GM13977 (cell line): ENCODE data around the gene LMNTD1.

Source experiments
- DNase-seq: peaks from one replicate; pipeline ENCODE4 v3.0.0; 2012; ENCODE audit warnings: low spot score
- CTCF ChIP-seq: IDR thresholded peaks from 2 replicates; pipeline ENCODE4 v1.5.1; 2012; ENCODE audit warnings: mild to moderate bottlenecking, control low read depth; ENCODE audit not compliant: insufficient read depth; ENCODE audit errors: extremely low read depth, missing control alignments
- in situ Hi-C: fragments of 300-500 bp; cut with MboI; formaldehyde crosslinking; loops from one replicate; pipeline ENCODE4 v1.12.0; 2022; ENCODE audit warnings: low sequenced_read_pairs, low pct_unique_long_range_greater_than_20kb, mixed read lengths, inconsistent platforms; ENCODE audit not compliant: unreplicated experiment

LMNTD1 gene

GRCh38 chr12:25438638-25439037, 114.4 kb downstream of the LMNTD1 start:
- DNase-seq = no peak
- in situ Hi-C loops = loop anchor here (10.0 kb wide), 1 partner anchor 586 kb away; no protein-coding TSS in a partner anchor
- no peak for TF ChIP-seq CTCF

DNA sequence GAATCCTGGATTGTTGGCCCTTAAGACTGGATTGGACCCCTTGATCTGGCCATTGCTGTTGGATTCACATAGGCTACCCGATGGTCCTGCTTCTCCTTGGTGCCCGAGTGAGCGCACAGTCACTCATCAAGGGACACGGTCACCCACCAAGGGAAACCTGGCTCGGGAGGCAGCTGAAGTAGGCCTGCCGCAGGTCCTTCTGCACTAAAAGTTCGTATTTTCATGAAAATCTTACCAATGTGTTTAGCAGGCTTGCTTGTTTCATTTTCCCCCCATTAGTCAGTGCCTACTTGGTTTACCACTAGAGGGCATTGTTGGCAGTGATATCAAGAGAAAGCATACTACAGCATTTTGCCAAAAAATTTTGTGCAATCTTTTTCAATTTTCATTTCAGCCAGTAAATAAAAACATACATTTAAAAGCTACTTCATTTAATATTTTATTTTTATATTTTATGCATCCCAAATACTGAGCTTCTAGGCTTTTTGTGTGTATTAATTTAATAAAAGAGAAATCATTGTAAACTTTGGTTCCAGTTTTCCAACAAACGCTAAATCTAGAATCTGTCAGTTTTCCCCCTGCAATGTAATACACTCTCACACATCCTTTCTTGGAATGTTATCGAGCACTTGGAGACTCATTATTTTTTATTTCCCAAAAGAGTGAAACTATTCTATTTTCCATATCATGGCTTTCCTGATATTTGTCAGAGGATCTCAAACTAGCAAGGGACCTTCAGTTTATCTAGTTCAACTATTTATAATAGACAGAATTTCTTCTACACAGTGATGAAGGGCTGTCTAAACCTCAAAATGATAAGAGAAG, 116.7 kb downstream of the LMNTD1 start:
- DNase-seq = peak; percentile 46
- in situ Hi-C loops = loop anchor here (10.0 kb wide), 1 partner anchor 588 kb away; no protein-coding TSS in a partner anchor
- peak; percentile 86 for TF ChIP-seq CTCF

- in situ Hi-C loops = loop anchor here (10.0 kb wide), 1 partner anchor 589 kb away; no protein-coding TSS in a partner anchor
- no peak for TF ChIP-seq CTCF
- DNase-seq = no peak
Observed at GRCh38 chr12:25435431-25435830, 117.7 kb downstream of the LMNTD1 start.

GRCh38 chr12:25434515-25434914, 118.6 kb downstream of the LMNTD1 start:
- no peak for TF ChIP-seq CTCF
- in situ Hi-C loops = loop anchor here (10.0 kb wide), 1 partner anchor 590 kb away; no protein-coding TSS in a partner anchor
- no peak for DNase-seq

DNA sequence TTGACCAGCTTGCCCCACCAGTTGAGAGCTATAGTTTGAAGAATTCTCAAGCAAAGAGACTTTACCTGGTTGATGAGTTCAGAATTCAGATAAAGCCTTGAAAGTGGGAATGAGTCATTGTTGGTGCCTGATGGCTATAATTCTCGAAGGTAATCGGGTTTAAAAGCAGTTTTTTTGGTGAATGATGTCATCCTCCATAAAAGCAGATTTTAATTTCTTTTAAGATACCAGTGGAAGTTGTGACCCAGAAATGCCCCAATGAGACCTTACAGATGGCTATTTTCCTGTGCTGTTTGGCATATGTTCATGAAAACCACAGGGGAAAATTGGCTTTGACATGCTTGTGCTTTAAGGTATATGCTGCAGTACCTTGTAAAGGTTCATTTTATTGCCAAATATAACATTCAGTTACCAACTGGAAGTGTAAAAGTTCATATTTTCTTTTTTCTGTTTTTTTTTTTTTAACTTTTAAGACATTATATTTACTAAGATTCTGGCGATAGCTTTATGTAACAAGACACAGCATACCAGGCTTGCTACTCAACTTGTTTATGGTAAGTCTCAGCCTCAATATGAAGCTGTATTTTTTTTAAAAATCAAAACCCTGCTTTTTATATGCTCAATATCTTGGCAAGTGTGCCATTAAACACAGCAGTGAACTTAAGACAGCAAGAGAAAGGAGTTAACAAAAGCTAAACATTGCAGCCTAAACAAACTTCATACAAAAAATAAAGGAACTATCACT, 119.3 kb downstream of the LMNTD1 start:
- no peak for TF ChIP-seq CTCF
- no peak for DNase-seq
- in situ Hi-C loops = loop anchor here (10.0 kb wide), 1 partner anchor 591 kb away; no protein-coding TSS in a partner anchor

GRCh38 chr12:25433024-25433423, 120.1 kb downstream of the LMNTD1 start:
- no peak for TF ChIP-seq CTCF
- in situ Hi-C loops = loop anchor here (10.0 kb wide), 1 partner anchor 592 kb away; no protein-coding TSS in a partner anchor
- DNase-seq = no peak
